ENCODE measurements around the gene MTA3.

Gene MTA3

GRCh38 chr2:42786561-42787345 is 218.3 kb downstream of the MTA3 start:
- Histone ChIP-seq H3K4me3 (ENCODE audit: low read depth, low read length) (no peak overlapping the region), H3K27me3 (ENCODE audit: insufficient read depth, low read depth, severe bottlenecking) (no peaks in the 10 kb centered on the region), H3K9me3 (ENCODE audit: severe bottlenecking) (no peaks in the 10 kb centered on the region), H3K27ac (peak overlapping the region; percentile 1; the same call in 1 of the 2 replicates), H3K36me3 (no peaks in the 10 kb centered on the region)
- TF ChIP-seq, protein P1, sequence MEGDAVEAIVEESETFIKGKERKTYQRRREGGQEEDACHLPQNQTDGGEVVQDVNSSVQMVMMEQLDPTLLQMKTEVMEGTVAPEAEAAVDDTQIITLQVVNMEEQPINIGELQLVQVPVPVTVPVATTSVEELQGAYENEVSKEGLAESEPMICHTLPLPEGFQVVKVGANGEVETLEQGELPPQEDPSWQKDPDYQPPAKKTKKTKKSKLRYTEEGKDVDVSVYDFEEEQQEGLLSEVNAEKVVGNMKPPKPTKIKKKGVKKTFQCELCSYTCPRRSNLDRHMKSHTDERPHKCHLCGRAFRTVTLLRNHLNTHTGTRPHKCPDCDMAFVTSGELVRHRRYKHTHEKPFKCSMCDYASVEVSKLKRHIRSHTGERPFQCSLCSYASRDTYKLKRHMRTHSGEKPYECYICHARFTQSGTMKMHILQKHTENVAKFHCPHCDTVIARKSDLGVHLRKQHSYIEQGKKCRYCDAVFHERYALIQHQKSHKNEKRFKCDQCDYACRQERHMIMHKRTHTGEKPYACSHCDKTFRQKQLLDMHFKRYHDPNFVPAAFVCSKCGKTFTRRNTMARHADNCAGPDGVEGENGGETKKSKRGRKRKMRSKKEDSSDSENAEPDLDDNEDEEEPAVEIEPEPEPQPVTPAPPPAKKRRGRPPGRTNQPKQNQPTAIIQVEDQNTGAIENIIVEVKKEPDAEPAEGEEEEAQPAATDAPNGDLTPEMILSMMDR (IDR thresholded peaks at IDR 0.05; ENCODE audit: low read depth, low read length), result no peak
- no peak for DNase-seq

DNA sequence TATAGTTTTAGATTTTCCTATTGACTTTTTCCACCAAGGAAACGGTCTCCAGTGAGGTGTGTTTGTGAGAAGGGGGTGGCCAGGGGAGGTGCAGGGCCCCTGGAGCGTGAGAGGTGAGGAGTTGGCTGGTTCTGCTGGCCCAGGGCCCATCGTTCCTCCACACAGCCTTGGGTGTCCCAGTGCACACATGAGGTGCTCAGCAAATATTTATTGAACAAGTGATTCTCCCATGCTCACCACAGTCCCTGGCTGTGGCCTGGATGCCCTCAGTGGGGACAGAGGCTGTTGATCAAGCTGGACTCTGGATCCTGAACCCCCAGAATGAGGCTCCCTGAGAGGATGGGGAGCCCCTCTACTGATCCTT is 219.0 kb downstream of the MTA3 start:
- H3K9me3 ChIP-seq (ENCODE audit: severe bottlenecking), result no peaks in the 10 kb centered on the region
- TF ChIP-seq, protein P1 (IDR thresholded peaks at IDR 0.05; ENCODE audit: low read depth, low read length), result no peak
- H3K4me3 ChIP-seq (ENCODE audit: low read depth, low read length), result no peak overlapping the region
- DNase-seq, result no peak
- H3K27ac ChIP-seq, result no peak overlapping the region
- no peaks in the 10 kb centered on the region for H3K36me3 ChIP-seq
- no peaks in the 10 kb centered on the region for H3K27me3 ChIP-seq (ENCODE audit: insufficient read depth, low read depth, severe bottlenecking)

DNA sequence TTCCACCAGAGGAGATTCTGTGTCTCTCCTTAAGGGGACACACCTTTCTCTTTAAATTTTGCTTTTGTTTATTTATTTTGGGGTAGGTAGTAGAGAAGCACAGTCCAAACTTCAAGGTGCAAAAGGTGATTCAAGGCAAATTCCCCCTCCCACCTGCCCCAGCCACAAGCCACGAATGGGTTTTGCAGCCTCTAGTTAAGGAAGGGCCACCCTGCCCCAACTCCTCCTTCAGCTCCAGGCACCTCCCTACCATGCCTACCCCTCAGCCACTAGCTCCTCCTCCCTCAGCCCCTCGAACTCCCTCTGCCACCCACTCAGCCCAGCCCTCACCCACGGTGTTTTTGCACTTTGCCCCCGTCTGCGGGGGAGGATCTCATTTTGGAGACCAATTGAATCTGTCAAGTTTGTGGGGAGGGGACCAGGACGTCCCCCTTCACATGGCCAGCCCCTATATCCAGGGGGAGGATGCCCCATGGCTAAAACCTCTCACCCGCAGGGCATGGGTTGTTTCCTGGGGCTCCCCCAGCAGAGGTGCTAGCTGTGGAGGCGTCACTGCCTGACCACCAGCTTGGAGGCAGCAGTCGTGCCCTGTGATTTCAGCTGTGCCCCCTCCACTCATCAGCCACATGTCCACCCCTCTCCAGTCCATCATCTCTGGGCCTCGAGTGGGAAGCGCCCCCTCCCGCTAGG is 219.5 kb downstream of the MTA3 start:
- Histone ChIP-seq H3K27ac (no peak overlapping the region), H3K4me3 (ENCODE audit: low read depth, low read length) (no peak overlapping the region), H3K36me3 (no peaks in the 10 kb centered on the region), H3K27me3 (ENCODE audit: insufficient read depth, low read depth, severe bottlenecking) (no peaks in the 10 kb centered on the region), H3K9me3 (ENCODE audit: severe bottlenecking) (no peaks in the 10 kb centered on the region)
- TF ChIP-seq, protein P1 (IDR thresholded peaks at IDR 0.05; ENCODE audit: low read depth, low read length), result no peak
- no peak for DNase-seq

DNA sequence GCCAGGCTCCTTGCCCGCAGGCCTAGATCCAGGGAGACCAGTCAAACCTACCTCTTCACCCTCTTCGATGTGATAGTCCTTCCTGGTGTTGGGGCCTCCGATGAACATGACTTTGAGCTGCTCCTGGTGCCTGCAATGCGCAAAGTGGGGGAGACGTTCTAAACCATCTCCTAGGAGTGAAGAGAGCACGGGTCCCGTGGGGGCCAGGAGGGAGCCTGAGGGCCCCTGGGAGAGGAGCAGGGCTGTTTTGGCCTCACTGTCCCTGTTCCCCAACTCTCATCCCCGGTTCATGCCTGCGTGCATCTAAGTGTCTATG is 220.0 kb downstream of the MTA3 start:
- Histone ChIP-seq H3K4me3 (ENCODE audit: low read depth, low read length) (no peak overlapping the region), H3K9me3 (ENCODE audit: severe bottlenecking) (no peaks in the 10 kb centered on the region), H3K36me3 (no peaks in the 10 kb centered on the region), H3K27ac (no peak overlapping the region), H3K27me3 (ENCODE audit: insufficient read depth, low read depth, severe bottlenecking) (no peaks in the 10 kb centered on the region)
- DNase-seq, result no peak
- TF ChIP-seq, protein P1 (IDR thresholded peaks at IDR 0.05; ENCODE audit: low read depth, low read length), result no peak

GRCh38 chr2:42788882-42789281 is 220.4 kb downstream of the MTA3 start:
- H3K27ac ChIP-seq, result no peak overlapping the region
- no peaks in the 10 kb centered on the region for H3K27me3 ChIP-seq (ENCODE audit: insufficient read depth, low read depth, severe bottlenecking)
- DNase-seq, result no peak
- no peaks in the 10 kb centered on the region for H3K36me3 ChIP-seq
- H3K9me3 ChIP-seq (ENCODE audit: severe bottlenecking), result no peaks in the 10 kb centered on the region
- TF ChIP-seq, protein P1 (IDR thresholded peaks at IDR 0.05; ENCODE audit: low read depth, low read length), result no peak
- no peak overlapping the region for H3K4me3 ChIP-seq (ENCODE audit: low read depth, low read length)

Measured in WERI-Rb-1 (cell line).